ENCODE measurements around the gene PTX3. TPM values are rescaled to one million over a fixed set of nuclear protein-coding genes. Genes with fewer than 3 reads are reported as not detected.

PTX3 gene
- polyA plus RNA-seq, 1 donor, result 5.0 TPM

DNA sequence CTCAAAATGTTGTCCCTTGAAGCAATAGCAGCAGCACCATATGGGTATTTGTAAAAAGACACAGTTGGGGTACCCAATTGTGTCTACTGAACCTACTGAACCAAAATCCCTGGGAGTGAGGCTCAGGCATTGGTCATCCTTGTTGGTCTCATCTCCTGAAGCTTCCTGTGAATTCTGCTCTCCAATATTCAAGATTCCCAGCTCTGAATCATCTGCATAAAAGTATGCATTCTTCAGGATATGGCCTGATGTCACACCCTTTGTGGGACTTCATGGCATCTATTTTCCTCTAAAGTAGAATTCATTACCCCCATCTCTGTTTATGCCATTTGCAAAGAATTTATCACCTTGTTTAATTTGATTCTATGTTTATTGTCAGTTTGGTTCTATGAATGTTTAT lies 13.3 kb upstream of the PTX3 start:
- DNase-seq (ENCODE audit: low read depth), result no peak

DNA sequence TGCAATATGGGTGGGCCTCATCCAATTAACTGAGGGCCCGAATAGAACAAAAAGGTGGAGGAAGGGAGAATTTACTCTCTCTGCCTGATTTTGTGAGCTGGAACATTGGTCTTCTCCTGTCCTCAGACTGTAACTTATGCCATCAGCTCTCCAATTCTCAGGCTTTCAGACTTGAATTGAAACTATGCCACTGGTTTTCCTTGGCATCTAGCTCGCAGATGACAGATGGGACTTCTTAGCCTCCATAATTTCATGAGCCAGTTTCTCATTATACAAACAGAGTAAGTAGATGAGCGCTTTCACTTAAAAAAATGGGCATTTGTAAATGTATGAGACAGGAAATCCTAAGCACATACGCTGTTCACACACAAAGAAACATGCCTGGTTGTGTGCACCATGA lies 8.7 kb upstream of the PTX3 start:
- no peak for DNase-seq (ENCODE audit: low read depth)

DNA sequence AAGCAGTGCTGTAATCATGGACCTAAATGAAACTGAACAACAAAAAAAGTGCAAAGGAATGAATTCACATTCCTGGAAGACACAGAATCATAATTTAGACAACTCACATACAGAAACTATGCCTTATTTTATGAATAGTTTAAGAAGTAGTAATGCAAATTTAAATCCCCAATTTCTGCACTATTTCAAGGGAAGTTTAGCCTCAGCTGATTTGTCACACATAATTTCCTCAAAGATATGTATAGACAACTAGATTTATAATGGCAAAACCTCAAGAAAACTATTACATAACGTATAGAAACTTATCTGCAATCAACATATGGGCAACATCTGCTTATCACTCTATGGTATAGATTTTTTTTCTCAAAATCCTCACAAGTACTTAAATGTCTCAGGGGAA lies 7.8 kb upstream of the PTX3 start:
- no peak for DNase-seq (ENCODE audit: low read depth)

DNA sequence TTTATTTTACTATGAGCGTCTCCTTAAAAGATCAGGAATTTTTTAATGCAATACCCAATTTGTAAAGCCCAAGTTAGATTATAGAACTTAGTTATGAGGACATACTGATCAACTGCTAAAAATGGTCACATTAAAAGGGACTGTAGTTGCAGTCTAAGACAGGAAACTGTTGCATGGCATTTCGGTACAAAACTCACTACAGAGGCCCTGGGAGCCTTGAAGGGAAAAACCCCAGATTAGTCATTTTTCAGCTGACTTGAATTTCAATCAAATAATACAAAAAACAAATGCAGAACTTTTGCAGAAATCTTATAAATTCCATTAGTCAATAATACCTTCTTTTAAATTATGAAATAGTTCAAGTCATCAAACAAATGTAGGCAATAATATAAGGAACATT lies 6.9 kb upstream of the PTX3 start:
- DNase-seq (ENCODE audit: low read depth), result no peak

DNA sequence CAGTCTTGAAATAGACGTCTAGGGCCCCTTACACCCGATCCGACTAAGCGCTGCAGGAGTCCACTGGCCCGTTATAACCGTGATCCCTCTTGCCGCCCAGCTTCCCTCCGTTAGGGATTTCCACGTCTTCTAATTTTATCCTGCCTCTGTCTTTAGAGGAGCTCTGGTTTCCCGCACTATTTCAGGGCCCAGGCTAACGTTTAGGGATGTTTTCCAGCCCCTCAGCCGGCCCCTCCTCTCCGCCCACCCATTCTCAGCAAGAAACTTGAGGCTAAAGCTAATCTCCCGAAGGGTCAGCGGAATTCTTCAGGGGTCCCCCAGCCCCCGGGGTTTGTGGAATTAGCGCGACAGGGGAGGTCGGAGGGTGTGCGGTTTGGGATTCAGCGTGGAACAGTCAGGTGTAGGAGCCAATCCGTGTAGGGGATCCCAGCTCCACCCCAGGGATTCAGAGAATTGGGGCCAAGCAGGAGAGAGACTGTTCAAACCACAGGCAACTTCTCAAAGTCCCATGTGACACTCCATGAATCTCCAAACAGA lies 1.6 kb downstream of the PTX3 start:
- no peak for DNase-seq (ENCODE audit: low read depth)

DNA sequence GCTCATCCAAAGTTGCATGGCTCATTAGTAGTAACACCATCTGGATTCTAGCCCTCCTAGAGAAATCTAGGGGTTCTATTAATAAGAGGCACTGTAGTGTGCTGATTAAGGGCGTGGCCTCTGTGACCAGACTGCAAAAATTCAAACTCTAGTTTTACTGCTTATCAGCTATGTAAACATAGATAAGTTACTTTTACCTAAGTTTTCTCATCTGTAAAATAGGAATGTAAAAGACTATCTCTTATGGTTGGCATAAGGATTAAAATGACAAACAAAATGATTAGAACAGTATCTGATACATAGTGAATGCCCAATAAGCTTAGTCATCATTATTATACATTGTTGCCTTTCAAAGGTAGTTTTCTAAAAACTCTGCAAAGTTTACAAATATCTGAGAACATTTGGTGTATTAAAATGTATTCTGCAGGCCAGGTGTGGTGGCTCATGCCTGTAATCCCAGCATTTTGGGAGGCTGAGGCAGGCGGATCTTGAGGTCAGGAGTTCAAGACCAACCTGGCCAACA lies 4.5 kb downstream of the PTX3 start:
- no peak for DNase-seq (ENCODE audit: low read depth)

DNA sequence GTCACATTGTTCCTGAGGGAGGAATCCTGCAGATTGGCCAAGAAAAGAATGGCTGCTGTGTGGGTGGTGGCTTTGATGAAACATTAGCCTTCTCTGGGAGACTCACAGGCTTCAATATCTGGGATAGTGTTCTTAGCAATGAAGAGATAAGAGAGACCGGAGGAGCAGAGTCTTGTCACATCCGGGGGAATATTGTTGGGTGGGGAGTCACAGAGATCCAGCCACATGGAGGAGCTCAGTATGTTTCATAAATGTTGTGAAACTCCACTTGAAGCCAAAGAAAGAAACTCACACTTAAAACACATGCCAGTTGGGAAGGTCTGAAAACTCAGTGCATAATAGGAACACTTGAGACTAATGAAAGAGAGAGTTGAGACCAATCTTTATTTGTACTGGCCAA lies 6.1 kb downstream of the PTX3 start:
- no peak for DNase-seq (ENCODE audit: low read depth)

DNA sequence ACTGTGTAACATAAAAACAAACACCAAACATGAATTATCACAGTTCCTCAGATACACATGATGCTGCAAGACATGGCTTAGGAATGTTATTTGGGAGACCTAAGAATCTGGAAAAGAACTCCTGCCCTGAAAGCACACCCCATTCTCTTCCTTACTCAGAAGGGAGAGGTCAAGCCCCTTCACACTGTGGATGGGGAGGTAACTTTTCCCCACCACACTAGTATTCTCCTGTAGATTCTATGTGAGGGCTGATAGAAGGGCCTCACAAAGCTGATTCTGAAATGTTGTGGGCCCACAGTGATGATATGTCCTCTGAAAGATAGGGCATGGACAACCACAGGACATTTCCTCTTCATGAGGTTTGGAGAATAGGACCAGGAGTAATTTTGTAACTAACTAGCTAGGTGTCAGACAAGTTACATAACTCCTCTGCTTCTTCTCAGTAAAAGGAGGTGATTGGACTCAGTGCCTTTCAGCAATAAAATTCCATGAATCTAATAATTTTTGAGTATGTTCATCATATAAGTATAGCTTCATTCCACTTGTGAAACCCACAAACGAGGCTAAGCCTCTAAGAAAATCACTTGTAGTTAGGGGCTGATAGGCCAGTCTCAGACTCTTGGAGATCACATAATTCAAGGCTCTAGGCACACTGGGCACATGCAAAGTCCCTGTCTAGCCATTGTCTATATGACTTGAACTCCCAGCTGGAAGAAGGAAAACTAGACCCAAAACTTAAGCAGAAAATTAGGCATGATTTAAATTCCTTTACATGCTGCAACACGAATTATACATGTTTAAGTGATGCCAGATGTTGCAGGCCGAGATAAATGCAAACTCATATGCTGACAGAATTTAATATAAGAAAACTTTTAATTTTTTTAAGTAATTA lies 7.5 kb downstream of the PTX3 start:
- DNase-seq (ENCODE audit: low read depth), result no peak

DNA sequence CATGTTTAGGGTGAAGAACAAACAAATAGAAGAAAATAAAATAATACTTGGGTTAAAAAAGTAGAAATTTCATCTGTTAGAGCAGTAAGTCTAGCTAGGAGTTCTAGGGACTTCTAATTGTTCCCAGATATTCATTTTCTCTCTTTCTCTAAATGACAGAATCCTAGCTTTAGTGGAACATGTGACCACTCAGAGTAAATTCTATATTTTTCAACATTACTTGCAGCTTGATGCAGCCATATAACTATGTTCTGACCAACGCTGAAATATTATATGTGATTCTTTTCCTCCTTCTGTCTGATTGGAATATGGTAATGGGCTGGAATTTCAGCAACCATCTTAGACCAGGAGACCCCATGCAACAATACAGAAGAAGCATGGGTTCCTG lies 8.1 kb downstream of the PTX3 start:
- no peak for DNase-seq (ENCODE audit: low read depth)

DNA sequence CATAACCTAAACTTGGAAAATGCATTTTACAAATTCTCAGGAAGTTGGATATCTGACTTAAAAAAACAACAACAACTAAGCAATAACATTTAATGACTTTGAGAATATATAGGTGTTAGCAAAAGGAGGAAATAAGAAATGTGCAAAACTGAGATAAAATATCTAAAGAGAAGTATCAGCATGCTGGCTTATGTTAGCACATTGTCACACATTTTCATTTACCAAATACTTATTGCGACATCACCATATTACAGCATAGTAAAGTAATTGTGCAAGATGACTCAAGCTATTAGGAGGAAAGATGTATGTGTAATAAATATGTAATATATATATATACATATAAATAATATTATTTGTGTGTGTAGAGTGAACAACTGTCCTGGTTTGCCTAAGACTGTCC lies 9.2 kb downstream of the PTX3 start:
- no peak for DNase-seq (ENCODE audit: low read depth)

DNA sequence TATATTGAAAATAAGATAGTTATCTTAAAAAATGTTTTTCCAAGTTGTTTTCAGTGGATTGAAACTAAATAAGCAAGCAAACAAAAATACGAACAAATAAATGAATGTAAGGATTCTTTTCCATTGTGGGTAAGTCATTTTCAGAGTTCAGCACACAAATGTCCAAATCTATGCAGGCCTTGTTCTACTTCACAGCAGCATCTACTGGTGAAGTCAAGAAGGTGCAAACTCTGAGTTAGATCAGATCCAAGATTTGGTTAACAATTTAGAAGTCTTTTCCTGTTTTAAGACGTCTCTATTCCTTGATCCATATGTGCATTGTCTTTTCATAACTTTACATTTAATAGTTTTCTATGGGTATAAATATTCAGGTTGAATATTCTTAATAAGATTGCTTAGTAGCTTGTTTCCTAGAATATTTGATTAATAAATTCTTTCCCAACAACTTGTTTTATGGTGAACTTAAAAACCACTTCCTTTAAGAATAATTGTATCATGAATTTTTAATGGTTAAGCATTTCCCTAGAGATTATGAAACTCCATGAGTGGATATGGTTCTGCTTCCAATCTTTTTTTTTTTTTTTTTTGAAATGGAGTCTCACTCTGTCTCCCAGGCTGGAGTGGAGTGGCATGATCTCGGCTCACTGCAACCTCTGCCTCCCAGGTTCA lies 10.5 kb downstream of the PTX3 start:
- DNase-seq (ENCODE audit: low read depth), result no peak

DNA sequence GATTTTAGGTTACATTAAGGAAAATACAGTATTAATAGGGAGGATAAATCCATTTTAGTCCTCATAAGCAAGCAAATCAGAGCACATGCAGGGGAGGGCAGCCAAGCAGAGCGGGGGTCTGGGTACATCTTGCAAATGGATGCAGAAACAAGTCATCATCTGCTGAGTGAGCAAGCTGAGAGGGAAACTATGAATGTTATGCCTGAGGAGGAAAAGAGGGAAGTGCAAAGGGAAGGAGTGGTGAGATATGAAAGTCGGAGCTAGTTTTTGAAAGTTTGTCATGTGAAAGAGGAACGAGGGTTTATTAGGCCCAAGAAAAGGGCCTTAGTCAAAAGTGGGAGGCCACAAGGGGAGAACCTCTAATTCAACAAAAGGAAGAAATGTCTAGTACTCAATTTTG lies 15.4 kb downstream of the PTX3 start:
- DNase-seq (ENCODE audit: low read depth), result no peak

DNA sequence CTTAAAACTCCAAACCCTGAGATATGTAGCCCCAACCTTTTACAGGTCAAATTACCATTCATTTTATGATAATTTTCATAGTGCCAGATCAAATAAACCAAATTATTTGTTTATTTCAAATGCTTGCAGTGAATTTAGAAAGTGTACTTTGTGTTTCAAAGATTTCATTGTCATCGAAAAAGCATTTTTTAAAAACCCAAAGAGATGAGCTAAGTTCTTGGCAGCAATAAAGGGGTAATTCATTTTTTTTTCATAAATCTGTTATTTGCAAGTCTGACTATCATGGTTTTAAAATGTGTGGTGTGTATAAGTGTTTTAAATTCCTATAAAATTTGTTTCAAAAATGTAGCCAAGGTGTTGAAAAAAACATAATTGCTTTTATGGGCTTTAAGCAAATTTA lies 17.2 kb downstream of the PTX3 start:
- no peak for DNase-seq (ENCODE audit: low read depth)

DNA sequence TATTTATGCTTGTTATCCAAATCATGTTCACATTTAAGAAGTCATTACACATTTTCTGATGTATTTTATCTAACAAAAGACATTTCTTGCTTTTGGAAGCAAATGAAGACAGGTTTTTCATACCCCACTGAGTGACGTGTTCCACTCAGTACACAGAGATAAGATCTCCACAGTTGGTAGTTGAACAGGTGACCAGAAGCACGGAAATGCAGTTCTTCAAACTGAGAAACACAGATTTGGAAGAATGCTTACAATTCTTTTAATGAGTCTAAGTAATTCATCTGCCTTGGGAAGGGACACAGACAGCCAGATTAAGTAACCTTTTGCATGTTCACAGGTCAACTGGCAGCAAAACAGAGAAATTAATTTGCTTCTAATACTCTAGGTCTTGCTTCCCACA lies 23.1 kb downstream of the PTX3 start:
- no peak for DNase-seq (ENCODE audit: low read depth)

DNA sequence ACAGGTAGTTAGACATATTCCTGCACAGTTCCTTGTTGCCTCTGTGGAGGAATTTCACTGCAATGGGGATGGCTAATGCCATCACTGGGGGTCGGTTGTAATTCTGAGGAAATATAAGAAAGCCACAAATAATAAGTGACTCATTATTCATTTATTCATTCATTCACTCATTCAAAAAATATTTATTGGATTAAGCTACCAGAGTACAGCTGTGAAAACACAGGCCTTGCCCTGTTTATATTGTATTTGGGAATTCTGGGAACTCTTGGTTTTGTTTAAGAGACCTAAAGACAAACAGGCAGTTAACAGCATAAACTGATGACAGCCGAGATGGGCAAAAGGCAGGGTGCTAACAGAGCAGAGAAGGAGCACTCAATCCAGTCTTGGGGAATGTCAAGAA lies 23.6 kb downstream of the PTX3 start:
- DNase-seq (ENCODE audit: low read depth), result no peak

DNA sequence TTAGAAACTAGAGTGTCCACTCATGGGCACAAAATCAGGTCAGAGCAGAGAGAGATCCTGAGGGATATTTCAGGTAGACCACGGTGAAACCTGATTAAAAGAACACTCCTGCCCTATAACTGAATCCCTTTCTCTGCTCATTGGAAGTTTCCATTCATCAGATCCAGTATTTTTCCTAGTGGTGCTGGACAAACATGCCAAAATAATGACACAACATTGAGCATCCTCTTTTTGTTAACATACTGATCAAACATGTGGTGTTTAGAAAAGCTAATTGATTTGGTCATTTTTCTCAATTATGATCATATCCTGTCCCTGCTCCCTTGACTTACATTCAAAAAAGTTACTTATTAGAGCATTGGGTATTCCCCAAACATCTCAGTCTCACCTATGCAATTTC lies 27.2 kb downstream of the PTX3 start:
- DNase-seq (ENCODE audit: low read depth), result no peak

DNA sequence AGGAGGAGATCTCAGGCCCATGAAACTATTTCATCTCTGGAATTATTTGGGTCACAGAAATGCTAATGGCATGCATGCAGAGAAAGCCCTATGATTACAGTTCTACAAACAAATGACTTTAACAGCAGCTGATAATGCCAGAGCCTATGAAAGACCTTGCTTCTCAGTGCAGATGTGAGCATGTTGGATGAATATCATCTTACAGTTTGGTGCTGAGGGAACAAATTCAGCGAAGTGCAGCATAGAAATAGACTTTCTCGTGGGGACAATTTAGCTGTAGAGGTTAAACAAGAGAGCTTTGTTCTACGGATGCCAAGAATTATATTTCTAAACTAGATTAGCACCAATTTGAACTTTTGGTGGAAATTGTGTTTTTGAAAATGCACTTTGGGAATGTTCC lies 27.7 kb downstream of the PTX3 start:
- DNase-seq (ENCODE audit: low read depth), result no peak

DNA sequence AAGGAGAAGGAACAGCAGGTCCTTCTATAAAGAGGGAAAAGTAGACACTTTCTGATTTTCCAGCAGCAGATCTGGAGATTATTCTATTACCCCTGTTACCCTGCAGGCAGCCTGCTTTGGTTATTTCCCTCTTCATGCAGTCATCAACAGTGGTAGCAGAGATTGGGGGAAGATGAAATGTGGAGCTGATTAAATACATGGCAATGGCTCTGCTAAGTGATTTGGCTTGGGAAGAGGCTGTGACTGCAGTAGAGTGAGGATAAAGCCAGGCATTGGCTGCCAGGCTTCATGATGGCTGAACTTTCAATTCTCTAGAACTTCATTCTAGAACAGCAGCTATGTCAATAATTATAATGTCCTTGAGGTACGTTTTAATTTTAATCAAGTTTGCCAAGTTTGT lies 29.1 kb downstream of the PTX3 start:
- no peak for DNase-seq (ENCODE audit: low read depth)

DNA sequence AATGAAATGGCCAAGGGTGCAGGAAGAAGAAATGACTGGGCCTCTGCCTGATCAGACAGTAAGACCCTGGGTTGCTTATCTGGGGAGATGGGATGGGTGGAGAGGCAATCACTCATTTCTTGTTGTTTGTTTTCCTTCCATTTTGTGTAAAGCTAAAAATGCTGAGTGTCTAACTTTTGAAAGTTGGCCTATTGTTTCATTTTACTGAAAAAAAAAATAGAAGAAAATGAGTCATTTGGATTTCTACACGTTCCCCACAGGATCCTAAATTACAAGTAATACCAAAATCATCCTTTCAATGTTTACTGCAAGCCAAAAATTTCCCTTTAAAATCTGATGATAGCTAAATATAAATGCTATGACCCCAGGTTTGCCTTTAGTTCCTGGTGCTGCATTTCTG lies 30.6 kb downstream of the PTX3 start:
- no peak for DNase-seq (ENCODE audit: low read depth)

DNA sequence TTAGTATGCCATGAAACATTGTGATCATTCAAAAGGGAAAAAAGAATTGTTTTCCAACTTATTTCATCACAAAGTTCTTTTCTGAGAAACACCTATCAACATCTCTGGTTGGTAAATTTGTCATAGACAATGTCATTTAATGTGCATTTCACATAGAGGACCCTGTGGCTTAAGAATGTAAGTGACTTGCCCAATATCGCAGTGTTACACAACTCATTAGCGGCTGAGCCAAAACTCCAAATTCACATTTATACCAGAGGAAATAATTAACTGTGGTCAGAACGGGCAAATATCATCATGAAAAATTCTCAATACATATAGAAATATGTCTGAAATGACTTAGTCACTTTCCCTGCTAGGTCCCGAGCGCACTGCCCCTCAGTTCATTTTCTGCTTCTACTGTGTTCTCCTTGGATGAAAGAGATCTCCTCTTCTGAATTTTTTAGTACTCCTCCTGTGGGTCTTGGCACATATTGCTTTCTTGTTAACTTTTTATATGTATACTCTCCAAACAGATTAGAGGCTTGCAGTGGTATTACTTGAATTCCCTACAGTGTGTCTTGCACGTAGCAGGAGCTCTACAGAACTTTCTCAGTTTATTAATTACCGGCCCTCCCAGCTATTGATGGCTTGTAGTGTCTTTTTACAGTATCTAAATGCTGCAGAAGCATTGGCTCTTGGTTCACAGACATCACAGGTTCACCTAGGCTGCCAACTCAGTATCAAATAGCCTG lies 33.1 kb downstream of the PTX3 start:
- DNase-seq (ENCODE audit: low read depth), result no peak

DNA sequence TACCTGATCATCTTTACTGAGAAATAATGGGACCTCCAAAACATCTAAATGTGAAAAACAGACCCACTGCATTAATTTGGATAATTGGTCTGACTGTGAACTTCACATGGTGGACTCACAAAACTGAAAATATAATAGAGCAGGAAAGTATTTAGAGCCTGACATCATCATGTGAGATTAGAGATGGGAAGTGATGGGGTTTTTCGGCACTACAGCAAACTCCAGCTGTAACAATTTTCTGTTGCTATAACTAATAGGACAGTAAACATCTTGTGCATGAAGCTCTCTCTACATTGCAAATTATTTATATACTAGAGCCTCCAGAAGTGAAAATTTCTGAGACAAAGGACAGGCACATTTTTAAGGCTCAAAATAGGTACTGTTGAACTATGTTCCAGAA lies 34.4 kb downstream of the PTX3 start:
- no peak for DNase-seq (ENCODE audit: low read depth)

DNA sequence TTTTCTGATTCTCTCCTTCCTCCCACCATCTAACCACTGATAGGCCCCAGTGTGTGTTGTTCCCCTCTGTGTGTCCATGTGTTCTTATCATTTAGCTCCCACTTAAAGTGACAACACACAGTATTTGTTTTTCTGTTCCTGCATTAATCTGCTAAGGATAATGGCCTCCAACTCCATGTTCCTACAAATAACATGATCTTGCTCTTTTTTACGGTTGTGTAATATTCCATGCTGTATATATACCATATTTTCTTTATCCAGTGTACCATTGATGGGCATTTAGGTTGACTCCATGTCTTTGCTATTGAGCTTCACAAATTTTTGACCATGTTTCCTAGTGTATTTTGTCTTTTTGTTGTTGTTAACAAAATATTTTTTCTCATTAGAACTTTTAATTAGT lies 36.0 kb downstream of the PTX3 start:
- DNase-seq (ENCODE audit: low read depth), result no peak

Data from forelimb muscle (tissue), 1 donor.